Right ventricle myocardium superior (tissue), 1 donor: Measurements from ENCODE around the gene AQP2. TPM values are rescaled to one million over a fixed set of nuclear protein-coding genes. Genes with fewer than 3 reads are reported as not detected.

Experiments used
- ATAC-seq: fragments of 200-7000 bp; cut with Tn5 transposase; one replicate; pipeline ENCODE4 v1.9.1; 2020; ENCODE audit warnings: mild to moderate bottlenecking; ENCODE audit not compliant: poor library complexity
- DNase-seq: peaks from one replicate; pipeline ENCODE4 v3.0.0-alpha.2; 2020
- intact Hi-C: fragments of 100-400 bp; cut with DNase I; formaldehyde crosslinking; loops from one replicate; pipeline ENCODE4 v1.11.2; 2022
- total RNA-seq: library from RNA; stranded (reverse); fragmentation: NEBNext Ultra II Directional; extraction: Animal tissue kit (Norgen Biotek cat#: 25700); gene quantifications from one replicate; pipeline ENCODE4 v1.2.1, GENCODE V29; 2021
- donor health status: DM: no; HTN: yes; CAD: no; lungs with severe emphysema.

Gene AQP2
- total RNA-seq, 1 donor from 2014 or later, result not detected

- ATAC-seq (no peak), DNase-seq (no peak)
- intact Hi-C loops, result no loop called here
These were observed 33.3 kb upstream of the AQP2 start for GRCh38 chr12:49917166-49917787.

GRCh38 chr12:49917788-49918173 is 32.8 kb upstream of the AQP2 start:
- ATAC-seq (no peak), DNase-seq (no peak)
- intact Hi-C loops, result no loop called here

GRCh38 chr12:49920241-49920914 is 30.2 kb upstream of the AQP2 start:
- DNase-seq (no peak), ATAC-seq (peak; percentile 35)
- intact Hi-C loops, result no loop called here

- no peak for DNase-seq
- intact Hi-C loops, result no loop called here
- no peak for ATAC-seq
These were observed 29.6 kb upstream of the AQP2 start for GRCh38 chr12:49920915-49921286.

- intact Hi-C loops, result no loop called here
- ATAC-seq, result no peak
- DNase-seq, result no peak
These were observed 29.2 kb upstream of the AQP2 start for GRCh38 chr12:49921299-49921698.

- ATAC-seq, result no peak
- DNase-seq, result no peak
- intact Hi-C loops, result no loop called here
These were observed 28.6 kb upstream of the AQP2 start for GRCh38 chr12:49921936-49922335.

GRCh38 chr12:49922349-49923034 is 28.0 kb upstream of the AQP2 start:
- intact Hi-C loops, result no loop called here
- ATAC-seq (peak; percentile 86), DNase-seq (peak; percentile 78)

GRCh38 chr12:49923035-49923644 is 27.4 kb upstream of the AQP2 start:
- ATAC-seq (peak; percentile 61), DNase-seq (peak; percentile 63)
- intact Hi-C loops, result no loop called here

GRCh38 chr12:49923880-49924556 is 26.5 kb upstream of the AQP2 start:
- peak; percentile 41 for ATAC-seq
- peak; percentile 61 for DNase-seq
- intact Hi-C loops, result no loop called here

- no peak for DNase-seq
- intact Hi-C loops, result no loop called here
- ATAC-seq, result no peak
These were observed 25.8 kb upstream of the AQP2 start for GRCh38 chr12:49924628-49925246.

GRCh38 chr12:49925433-49926204 is 24.9 kb upstream of the AQP2 start:
- DNase-seq (no peak), ATAC-seq (no peak)
- intact Hi-C loops, result no loop called here

- ATAC-seq (no peak), DNase-seq (no peak)
- intact Hi-C loops, result no loop called here
These were observed 22.1 kb upstream of the AQP2 start for GRCh38 chr12:49928471-49928870.

- ATAC-seq, result no peak
- intact Hi-C loops, result no loop called here
- DNase-seq, result no peak
These were observed 21.0 kb upstream of the AQP2 start for GRCh38 chr12:49929581-49929980.

- peak; percentile 43 for ATAC-seq
- no peak for DNase-seq
- intact Hi-C loops, result no loop called here
These were observed 19.8 kb upstream of the AQP2 start for GRCh38 chr12:49930515-49931288.

- DNase-seq, result no peak
- ATAC-seq, result no peak
- intact Hi-C loops, result no loop called here
These were observed 18.5 kb upstream of the AQP2 start for GRCh38 chr12:49932023-49932422.

GRCh38 chr12:49932533-49933130 is 17.9 kb upstream of the AQP2 start:
- DNase-seq (no peak), ATAC-seq (no peak)
- intact Hi-C loops, result no loop called here

- no peak for ATAC-seq
- no peak for DNase-seq
- intact Hi-C loops, result no loop called here
These were observed 16.7 kb upstream of the AQP2 start for GRCh38 chr12:49933796-49934195.
